ENCODE data around the gene DCLK2.

DNA sequence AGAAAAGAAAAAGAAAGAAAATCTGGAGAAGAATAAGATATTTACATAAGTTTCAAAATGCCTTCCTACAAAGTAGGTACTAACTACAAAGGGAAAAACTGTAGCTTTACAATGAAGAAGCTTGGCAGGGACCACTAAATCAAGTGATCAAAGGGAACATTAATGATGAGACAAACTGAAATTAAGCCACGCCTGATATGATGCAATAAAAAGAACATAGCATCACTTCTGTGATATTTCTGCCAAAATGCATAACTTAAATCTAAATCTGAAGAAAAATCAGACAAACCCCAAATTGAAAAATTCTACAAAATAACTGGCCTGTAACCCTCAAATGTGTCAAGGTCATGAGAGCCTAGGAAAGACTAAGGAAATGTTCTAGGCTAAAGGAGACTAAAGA, 8.9 kb upstream of the DCLK2 start:
- TF ChIP-seq, protein P1, sequence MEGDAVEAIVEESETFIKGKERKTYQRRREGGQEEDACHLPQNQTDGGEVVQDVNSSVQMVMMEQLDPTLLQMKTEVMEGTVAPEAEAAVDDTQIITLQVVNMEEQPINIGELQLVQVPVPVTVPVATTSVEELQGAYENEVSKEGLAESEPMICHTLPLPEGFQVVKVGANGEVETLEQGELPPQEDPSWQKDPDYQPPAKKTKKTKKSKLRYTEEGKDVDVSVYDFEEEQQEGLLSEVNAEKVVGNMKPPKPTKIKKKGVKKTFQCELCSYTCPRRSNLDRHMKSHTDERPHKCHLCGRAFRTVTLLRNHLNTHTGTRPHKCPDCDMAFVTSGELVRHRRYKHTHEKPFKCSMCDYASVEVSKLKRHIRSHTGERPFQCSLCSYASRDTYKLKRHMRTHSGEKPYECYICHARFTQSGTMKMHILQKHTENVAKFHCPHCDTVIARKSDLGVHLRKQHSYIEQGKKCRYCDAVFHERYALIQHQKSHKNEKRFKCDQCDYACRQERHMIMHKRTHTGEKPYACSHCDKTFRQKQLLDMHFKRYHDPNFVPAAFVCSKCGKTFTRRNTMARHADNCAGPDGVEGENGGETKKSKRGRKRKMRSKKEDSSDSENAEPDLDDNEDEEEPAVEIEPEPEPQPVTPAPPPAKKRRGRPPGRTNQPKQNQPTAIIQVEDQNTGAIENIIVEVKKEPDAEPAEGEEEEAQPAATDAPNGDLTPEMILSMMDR (IDR thresholded peaks at IDR 0.05) = no peak
- TF ChIP-seq POLR2A (IDR thresholded peaks at IDR 0.05) = no peak

All from right lobe of liver (tissue), 4 donors.